HepG2 (cell line): ENCODE measurements around the gene LY6G5B. TPM values are rescaled to one million over a fixed set of nuclear protein-coding genes. Genes with fewer than 3 reads are reported as not detected.

ENCODE experiments used
- ADNP ChIP-seq: sonication (generic); formaldehyde crosslinking; IDR thresholded peaks from 2 replicates; pipeline ENCODE4 v1.4.0; 2020; ENCODE audit warnings: missing genetic modification reagents
- FOXM1 ChIP-seq: sonication (generic); formaldehyde crosslinking; IDR thresholded peaks from 2 replicates; pipeline ENCODE4 v1.5.0; 2020; ENCODE audit warnings: missing genetic modification reagents
- MED1 ChIP-seq: sonication (generic); formaldehyde crosslinking; IDR thresholded peaks from 2 replicates; pipeline ENCODE4 v1.4.0; 2020; ENCODE audit warnings: missing genetic modification reagents
- SIX1 ChIP-seq: sonication (generic); formaldehyde crosslinking; IDR thresholded peaks from 2 replicates; pipeline ENCODE4 v1.4.0; 2020; ENCODE audit warnings: missing genetic modification reagents, borderline replicate concordance
- SNAPC2 ChIP-seq: sonication (generic); formaldehyde crosslinking; IDR thresholded peaks from 2 replicates; pipeline ENCODE4 v1.8.1; 2022; ENCODE audit warnings: mild to moderate bottlenecking, missing genetic modification reagents
- TBX3 ChIP-seq: fragments of 450-650 bp; IDR thresholded peaks from 2 replicates; pipeline ENCODE4 v1.6.1; 2017; ENCODE audit warnings: antibody characterized with exemption, mild to moderate bottlenecking, inconsistent platforms, borderline replicate concordance
- ZNF282 ChIP-seq: fragments of 450-650 bp; IDR thresholded peaks from 2 replicates; pipeline ENCODE4 v1.6.1; 2018; ENCODE audit not compliant: partially characterized antibody
- ZNF687 ChIP-seq: sonication (generic); formaldehyde crosslinking; IDR thresholded peaks from 2 replicates; pipeline ENCODE4 v1.5.1; 2020; ENCODE audit warnings: mild to moderate bottlenecking, missing genetic modification reagents, moderate library complexity
- ZNF713 ChIP-seq: sonication (generic); formaldehyde crosslinking; IDR thresholded peaks from 2 replicates; pipeline ENCODE4 v1.4.0; 2020; ENCODE audit warnings: mild to moderate bottlenecking, missing genetic modification reagents
- ZSCAN22 ChIP-seq: sonication (generic); formaldehyde crosslinking; IDR thresholded peaks from 2 replicates; pipeline ENCODE4 v1.4.0; 2020; ENCODE audit warnings: mild to moderate bottlenecking, missing genetic modification reagents
- polyA plus RNA-seq, 8 experiments: library from polyadenylated mRNA; depleted of rRNA in 3 of 8; stranded (reverse) in 7 of 8; unstranded in 1 of 8; fragments of >200 nt; fragmentation: Illumina TruSeq in 4 of 8; extraction: Trizol in 4 of 8; gene quantifications; 2 replicates each; pipeline versions ENCODE4 v1.2.1 to v1.2.3, GENCODE V29; 2011 to 2016; ENCODE audit warnings: low read depth in 4 of 8, missing spikeins in 1 of 8, mixed read lengths in 1 of 8; ENCODE audit not compliant: insufficient read depth in 1 of 8
- total RNA-seq, 5 experiments: library from RNA; depleted of rRNA; stranded (reverse); fragments of >200 nt; fragmentation: Illumina TruSeq; extraction: Trizol; gene quantifications; 2 replicates each; pipeline ENCODE4 v1.2.3, GENCODE V29; 2016; ENCODE audit warnings: low read depth in 1 of 5
- TF ChIP-seq, protein P1 (sequence below): sonication (generic); formaldehyde crosslinking; IDR thresholded peaks from one replicate; pipeline ENCODE4 v1.5.1; 2020; ENCODE audit warnings: mild to moderate bottlenecking, missing genetic modification reagents; ENCODE audit errors: not compliant biosample characterization
- TF ChIP-seq, protein P2 (sequence below): sonication (generic); formaldehyde crosslinking; IDR thresholded peaks from 2 replicates; pipeline ENCODE4 v1.9.0; 2022; ENCODE audit warnings: missing genetic modification reagents, mild to moderate bottlenecking, borderline replicate concordance
- TF ChIP-seq, protein P3 (sequence below): sonication (generic); formaldehyde crosslinking; IDR thresholded peaks from 2 replicates; pipeline ENCODE4 v1.4.0; 2020; ENCODE audit warnings: low read depth, mild to moderate bottlenecking, missing genetic modification reagents

The LY6G5B gene
- total and polyA plus RNA-seq, 2 of the 13 experiments (the other 11 are each of a cell fraction or from before 2014, with no cell fraction given), result 7.8 to 15.7 TPM

GRCh38 chr6:31663961-31664789, 5.6 kb upstream of the LY6G5B start (continued):
- TF ChIP-seq ZNF687 (CRISPR knock-in tag) (peak; percentile 80), ZNF713 (no peak), SNAPC2 (CRISPR knock-in tag) (no peak), TBX3 (no peak), ADNP (no peak), ZSCAN22 (CRISPR knock-in tag) (no peak), FOXM1 (no peak), SIX1 (CRISPR knock-in tag) (no peak), ZNF282 (no peak), MED1 (no peak; the same call in 1 of the 2 replicates)
- TF ChIP-seq, protein P1, sequence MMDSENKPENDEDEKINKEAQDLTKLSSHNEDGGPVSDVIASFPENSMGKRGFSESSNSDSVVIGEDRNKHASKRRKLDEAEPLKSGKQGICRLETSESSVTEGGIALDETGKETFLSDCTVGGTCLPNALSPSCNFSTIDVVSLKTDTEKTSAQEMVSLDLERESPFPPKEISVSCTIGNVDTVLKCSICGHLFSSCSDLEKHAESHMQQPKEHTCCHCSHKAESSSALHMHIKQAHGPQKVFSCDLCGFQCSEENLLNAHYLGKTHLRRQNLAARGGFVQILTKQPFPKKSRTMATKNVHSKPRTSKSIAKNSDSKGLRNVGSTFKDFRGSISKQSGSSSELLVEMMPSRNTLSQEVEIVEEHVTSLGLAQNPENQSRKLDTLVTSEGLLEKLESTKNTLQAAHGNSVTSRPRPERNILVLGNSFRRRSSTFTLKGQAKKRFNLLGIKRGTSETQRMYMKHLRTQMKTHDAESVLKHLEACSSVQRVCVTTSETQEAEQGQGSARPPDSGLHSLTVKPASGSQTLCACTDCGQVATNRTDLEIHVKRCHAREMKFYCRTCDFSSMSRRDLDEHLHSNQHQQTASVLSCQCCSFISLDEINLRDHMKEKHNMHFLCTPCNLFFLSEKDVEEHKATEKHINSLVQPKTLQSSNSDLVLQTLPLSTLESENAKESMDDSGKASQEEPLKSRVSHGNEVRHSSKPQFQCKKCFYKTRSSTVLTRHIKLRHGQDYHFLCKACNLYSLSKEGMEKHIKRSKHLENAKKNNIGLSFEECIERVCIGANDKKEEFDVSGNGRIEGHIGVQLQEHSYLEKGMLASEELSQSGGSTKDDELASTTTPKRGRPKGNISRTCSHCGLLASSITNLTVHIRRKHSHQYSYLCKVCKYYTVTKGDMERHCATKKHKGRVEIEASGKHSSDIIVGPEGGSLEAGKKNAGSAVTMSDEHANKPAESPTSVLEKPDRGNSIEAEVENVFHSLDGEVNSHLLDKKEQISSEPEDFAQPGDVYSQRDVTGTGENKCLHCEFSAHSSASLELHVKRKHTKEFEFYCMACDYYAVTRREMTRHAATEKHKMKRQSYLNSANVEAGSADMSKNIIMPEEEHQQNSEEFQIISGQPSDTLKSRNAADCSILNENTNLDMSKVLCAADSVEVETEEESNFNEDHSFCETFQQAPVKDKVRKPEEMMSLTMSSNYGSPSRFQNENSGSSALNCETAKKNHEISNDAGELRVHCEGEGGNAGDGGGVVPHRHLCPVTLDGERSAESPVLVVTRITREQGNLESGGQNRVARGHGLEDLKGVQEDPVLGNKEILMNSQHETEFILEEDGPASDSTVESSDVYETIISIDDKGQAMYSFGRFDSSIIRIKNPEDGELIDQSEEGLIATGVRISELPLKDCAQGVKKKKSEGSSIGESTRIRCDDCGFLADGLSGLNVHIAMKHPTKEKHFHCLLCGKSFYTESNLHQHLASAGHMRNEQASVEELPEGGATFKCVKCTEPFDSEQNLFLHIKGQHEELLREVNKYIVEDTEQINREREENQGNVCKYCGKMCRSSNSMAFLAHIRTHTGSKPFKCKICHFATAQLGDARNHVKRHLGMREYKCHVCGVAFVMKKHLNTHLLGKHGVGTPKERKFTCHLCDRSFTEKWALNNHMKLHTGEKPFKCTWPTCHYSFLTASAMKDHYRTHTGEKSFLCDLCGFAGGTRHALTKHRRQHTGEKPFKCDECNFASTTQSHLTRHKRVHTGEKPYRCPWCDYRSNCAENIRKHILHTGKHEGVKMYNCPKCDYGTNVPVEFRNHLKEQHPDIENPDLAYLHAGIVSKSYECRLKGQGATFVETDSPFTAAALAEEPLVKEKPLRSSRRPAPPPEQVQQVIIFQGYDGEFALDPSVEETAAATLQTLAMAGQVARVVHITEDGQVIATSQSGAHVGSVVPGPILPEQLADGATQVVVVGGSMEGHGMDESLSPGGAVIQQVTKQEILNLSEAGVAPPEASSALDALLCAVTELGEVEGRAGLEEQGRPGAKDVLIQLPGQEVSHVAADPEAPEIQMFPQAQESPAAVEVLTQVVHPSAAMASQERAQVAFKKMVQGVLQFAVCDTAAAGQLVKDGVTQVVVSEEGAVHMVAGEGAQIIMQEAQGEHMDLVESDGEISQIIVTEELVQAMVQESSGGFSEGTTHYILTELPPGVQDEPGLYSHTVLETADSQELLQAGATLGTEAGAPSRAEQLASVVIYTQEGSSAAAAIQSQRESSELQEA (CRISPR knock-in tag), result no peak
- TF ChIP-seq, protein P2, sequence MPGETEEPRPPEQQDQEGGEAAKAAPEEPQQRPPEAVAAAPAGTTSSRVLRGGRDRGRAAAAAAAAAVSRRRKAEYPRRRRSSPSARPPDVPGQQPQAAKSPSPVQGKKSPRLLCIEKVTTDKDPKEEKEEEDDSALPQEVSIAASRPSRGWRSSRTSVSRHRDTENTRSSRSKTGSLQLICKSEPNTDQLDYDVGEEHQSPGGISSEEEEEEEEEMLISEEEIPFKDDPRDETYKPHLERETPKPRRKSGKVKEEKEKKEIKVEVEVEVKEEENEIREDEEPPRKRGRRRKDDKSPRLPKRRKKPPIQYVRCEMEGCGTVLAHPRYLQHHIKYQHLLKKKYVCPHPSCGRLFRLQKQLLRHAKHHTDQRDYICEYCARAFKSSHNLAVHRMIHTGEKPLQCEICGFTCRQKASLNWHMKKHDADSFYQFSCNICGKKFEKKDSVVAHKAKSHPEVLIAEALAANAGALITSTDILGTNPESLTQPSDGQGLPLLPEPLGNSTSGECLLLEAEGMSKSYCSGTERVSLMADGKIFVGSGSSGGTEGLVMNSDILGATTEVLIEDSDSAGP (CRISPR knock-in tag), result peak; percentile 66; the same call in 1 of the 2 replicates
- TF ChIP-seq, protein P3, sequence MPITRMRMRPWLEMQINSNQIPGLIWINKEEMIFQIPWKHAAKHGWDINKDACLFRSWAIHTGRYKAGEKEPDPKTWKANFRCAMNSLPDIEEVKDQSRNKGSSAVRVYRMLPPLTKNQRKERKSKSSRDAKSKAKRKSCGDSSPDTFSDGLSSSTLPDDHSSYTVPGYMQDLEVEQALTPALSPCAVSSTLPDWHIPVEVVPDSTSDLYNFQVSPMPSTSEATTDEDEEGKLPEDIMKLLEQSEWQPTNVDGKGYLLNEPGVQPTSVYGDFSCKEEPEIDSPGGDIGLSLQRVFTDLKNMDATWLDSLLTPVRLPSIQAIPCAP (CRISPR knock-in tag), result no peak
